ENCODE data around the gene ENPP3.

DNA sequence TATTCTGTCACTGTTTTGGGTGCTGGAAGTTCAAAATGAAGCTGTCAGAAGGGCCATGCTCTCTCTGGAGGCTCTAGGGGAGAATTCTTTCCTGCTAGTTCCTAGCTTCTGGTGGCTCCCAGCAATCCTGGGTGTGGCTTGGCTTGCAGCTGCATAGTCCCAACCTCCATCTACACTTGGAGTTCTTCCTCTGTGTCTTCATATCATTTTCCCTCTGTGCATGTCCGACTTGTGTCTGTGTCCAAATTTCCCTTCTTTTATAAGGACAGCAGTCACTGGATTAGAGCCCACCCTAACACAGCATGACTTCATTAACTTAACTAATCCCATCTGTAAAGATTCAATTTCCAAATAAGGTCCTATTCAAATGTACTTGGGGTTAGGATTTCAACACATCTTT, 147.5 kb downstream of the ENPP3 start:
- TF ChIP-seq EZH2phosphoT487 (IDR thresholded peaks at IDR 0.05; ENCODE audit: insufficient read depth, low read depth) (no peak), EZH2 (IDR thresholded peaks at IDR 0.05; ENCODE audit: insufficient read depth, poor library complexity, severe bottlenecking) (no peak)

Data from GM23248 (cell line).